Tibial nerve (tissue), 4 donors: ENCODE data around the gene KRTAP10-9.
"Not testable (repeated sequence)": the region's sequence is repeated elsewhere in the genome, so short reads cannot be mapped to it uniquely, and the experiment has no call there.

ENCODE experiments used
- EP300 ChIP-seq, 2 donors: sonication (generic); formaldehyde crosslinking; IDR thresholded peaks; one replicate each; pipeline ENCODE4 v1.6.1; 2017; ENCODE audit warnings: antibody characterized with exemption in 2 of 2, mild to moderate bottlenecking in 1 of 2
- POLR2A ChIP-seq, 2 donors: fragments of 450-650 bp; IDR thresholded peaks; one replicate each; pipeline ENCODE4 v1.6.1; 2017; ENCODE audit warnings: antibody characterized with exemption in 2 of 2, mild to moderate bottlenecking in 2 of 2, moderate library complexity in 2 of 2
- TF ChIP-seq, protein P1 (sequence below), 5 experiments: fragments of 200-600 bp in 3 of 5; fragments of 450-650 bp in 2 of 5; sonication (generic) in 3 of 5; IDR thresholded peaks; one replicate each; pipeline ENCODE4 v1.5.1; 2016 to 2019; ENCODE audit warnings: antibody characterized with exemption in 5 of 5, mild to moderate bottlenecking in 3 of 5, moderate library complexity in 2 of 5

DNA sequence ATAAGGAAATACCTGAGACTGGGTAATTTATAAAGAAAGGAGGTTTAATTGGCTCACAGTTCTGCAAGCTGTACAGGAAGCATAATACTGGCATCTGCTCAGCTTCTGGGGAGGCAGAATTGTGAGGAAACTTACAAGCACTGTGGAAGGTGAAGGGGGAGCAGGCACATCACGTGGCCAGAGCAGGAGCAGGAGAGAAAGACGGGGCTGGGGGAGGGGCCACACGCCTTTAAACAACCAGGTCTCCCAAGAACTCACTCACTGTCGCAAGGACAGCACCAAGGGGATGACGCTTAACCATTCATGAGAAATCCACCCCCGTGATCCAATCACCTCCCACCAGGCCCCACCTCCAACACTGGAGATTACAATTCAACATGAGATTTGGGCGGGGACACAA is 34.7 kb downstream of the KRTAP10-9 start:
- TF ChIP-seq, protein P1, sequence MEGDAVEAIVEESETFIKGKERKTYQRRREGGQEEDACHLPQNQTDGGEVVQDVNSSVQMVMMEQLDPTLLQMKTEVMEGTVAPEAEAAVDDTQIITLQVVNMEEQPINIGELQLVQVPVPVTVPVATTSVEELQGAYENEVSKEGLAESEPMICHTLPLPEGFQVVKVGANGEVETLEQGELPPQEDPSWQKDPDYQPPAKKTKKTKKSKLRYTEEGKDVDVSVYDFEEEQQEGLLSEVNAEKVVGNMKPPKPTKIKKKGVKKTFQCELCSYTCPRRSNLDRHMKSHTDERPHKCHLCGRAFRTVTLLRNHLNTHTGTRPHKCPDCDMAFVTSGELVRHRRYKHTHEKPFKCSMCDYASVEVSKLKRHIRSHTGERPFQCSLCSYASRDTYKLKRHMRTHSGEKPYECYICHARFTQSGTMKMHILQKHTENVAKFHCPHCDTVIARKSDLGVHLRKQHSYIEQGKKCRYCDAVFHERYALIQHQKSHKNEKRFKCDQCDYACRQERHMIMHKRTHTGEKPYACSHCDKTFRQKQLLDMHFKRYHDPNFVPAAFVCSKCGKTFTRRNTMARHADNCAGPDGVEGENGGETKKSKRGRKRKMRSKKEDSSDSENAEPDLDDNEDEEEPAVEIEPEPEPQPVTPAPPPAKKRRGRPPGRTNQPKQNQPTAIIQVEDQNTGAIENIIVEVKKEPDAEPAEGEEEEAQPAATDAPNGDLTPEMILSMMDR (IDR thresholded peaks at IDR 0.05), result not testable (repeated sequence)
- not testable (repeated sequence) for TF ChIP-seq POLR2A, EP300 (IDR thresholded peaks at IDR 0.05)
